Vagina (tissue), 2 donors: ENCODE measurements around the gene CDH26.

ENCODE experiments used
- POLR2AphosphoS5 ChIP-seq, 2 donors: sonication (generic); formaldehyde crosslinking; IDR thresholded peaks; one replicate each; pipeline ENCODE4 v1.9.0; 2017; ENCODE audit warnings: antibody characterized with exemption in 2 of 2, mild to moderate bottlenecking in 2 of 2, low read depth in 1 of 2; ENCODE audit not compliant: insufficient read depth in 1 of 2
- TF ChIP-seq, protein P1 (sequence below), 3 experiments: fragments of 450-650 bp in 2 of 3; fragments of 200-600 bp in 1 of 3; sonication (generic) in 1 of 3; IDR thresholded peaks; one replicate each; pipeline ENCODE4 v1.5.1; 2017 to 2019; ENCODE audit warnings: antibody characterized with exemption in 3 of 3, mild to moderate bottlenecking in 2 of 3, moderate library complexity in 2 of 3

DNA sequence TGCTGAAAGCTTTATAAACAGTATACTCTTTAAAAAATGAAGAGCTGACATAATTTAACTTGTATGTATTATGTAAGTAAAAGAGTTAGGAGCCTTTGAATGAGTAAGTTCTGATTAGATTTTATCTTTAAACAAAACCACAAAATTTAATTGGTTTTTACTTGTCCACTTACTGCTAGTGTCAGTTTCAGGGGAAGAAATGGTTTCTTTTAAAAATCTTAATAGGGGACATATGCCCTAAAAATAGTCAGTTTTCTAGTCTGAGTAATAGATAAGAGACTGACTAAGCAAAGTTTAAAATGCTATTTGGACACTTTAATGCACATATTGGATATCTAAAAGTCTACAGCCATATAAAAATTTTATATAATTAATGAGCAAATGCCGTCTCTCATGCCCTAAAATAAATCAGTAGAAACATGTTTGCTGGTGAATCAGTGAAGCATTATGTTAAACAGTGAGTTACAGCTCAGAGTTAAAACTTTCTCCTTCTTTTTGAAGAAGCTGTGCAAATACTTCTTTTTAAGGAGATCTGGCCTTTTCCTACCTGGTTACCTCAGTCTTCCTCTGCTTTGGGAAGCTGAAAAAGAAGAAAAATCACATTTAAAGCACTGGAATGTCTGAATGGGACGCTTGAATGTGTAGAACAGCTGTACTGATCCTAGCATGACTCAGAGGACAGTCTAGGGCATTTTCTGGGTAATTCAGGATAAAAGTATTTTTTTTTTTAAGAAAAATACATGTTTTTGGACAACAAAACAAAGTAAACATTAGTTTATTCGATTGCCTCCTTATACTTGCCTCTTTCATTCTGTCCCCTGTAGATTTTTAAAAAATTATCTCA, 55.3 kb downstream of the CDH26 start:
- TF ChIP-seq POLR2AphosphoS5 (IDR thresholded peaks at IDR 0.05; ENCODE audit: insufficient read depth in 1 of 2, low read depth in 1 of 2) = no peak
- TF ChIP-seq, protein P1, sequence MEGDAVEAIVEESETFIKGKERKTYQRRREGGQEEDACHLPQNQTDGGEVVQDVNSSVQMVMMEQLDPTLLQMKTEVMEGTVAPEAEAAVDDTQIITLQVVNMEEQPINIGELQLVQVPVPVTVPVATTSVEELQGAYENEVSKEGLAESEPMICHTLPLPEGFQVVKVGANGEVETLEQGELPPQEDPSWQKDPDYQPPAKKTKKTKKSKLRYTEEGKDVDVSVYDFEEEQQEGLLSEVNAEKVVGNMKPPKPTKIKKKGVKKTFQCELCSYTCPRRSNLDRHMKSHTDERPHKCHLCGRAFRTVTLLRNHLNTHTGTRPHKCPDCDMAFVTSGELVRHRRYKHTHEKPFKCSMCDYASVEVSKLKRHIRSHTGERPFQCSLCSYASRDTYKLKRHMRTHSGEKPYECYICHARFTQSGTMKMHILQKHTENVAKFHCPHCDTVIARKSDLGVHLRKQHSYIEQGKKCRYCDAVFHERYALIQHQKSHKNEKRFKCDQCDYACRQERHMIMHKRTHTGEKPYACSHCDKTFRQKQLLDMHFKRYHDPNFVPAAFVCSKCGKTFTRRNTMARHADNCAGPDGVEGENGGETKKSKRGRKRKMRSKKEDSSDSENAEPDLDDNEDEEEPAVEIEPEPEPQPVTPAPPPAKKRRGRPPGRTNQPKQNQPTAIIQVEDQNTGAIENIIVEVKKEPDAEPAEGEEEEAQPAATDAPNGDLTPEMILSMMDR (IDR thresholded peaks at IDR 0.05) = no peak
